HEK293 (cell line): Measurements from ENCODE around the gene ZNF546.

Source experiments
- CTCF ChIP-seq: fragments of 450-650 bp; formaldehyde crosslinking; IDR thresholded peaks from 2 replicates; pipeline ENCODE4 v1.5.1; 2016; ENCODE audit warnings: missing biosample characterization, missing genetic modification characterization
- ZBTB1 ChIP-seq: fragments of 450-650 bp; formaldehyde crosslinking; IDR thresholded peaks from 2 replicates; pipeline ENCODE4 v1.5.1; 2016; ENCODE audit warnings: missing biosample characterization, missing genetic modification characterization
- ZNF140 ChIP-seq: fragments of 450-650 bp; formaldehyde crosslinking; IDR thresholded peaks from 2 replicates; pipeline ENCODE4 v1.5.1; 2016; ENCODE audit warnings: missing biosample characterization, missing genetic modification characterization
- ZNF24 ChIP-seq: fragments of 450-650 bp; formaldehyde crosslinking; IDR thresholded peaks from 2 replicates; pipeline ENCODE4 v1.5.1; 2016; ENCODE audit warnings: missing biosample characterization, missing genetic modification characterization
- ZNF398 ChIP-seq: fragments of 450-650 bp; formaldehyde crosslinking; IDR thresholded peaks from 2 replicates; pipeline ENCODE4 v1.5.1; 2017; ENCODE audit warnings: missing biosample characterization, missing genetic modification characterization
- ZNF416 ChIP-seq: fragments of 450-650 bp; formaldehyde crosslinking; IDR thresholded peaks from 2 replicates; pipeline ENCODE4 v1.5.1; 2016; ENCODE audit warnings: missing biosample characterization, missing genetic modification characterization
- ZNF830 ChIP-seq: fragments of 450-650 bp; IDR thresholded peaks from 2 replicates; pipeline ENCODE4 v1.5.0; 2018; ENCODE audit warnings: missing biosample characterization, missing genetic modification characterization, low read depth, mild to moderate bottlenecking, moderate library complexity

DNA sequence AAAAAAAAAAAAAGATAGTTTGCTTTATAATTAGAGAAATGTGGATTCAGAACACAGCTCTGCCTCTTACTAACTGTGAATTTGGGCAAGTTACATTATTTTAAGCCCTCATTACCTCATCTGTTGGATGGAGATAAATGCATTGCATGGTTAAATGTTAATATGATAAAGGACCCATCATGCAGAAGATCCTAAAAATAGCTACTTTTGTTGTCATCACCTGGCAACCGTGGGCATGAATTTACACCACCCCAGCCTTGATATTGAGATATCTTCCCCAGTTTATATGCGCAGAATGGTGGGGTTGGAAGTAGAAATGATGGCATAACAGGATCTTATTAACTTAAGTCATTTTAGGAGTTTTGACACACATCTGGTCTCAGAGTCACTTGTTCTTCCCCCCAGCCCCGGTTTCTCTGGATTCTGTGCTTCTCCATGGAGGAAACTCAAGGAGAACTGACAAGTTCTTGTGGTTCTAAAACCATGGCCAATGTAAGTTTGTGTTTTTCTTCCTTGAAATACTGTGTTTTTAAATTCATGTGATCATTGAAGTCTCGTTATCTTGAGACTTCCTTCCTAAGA, 8.9 kb downstream of the ZNF546 start:
- TF ChIP-seq ZNF416 (tag by site-specific recombination) = no peak
- TF ChIP-seq ZNF140 (tag by site-specific recombination) = no peak
- no peak for TF ChIP-seq CTCF (tag by site-specific recombination)
- TF ChIP-seq ZNF830 (tag by site-specific recombination) = no peak
- TF ChIP-seq ZBTB1 (tag by site-specific recombination) = no peak
- no peak for TF ChIP-seq ZNF398
- TF ChIP-seq ZNF24 (tag by site-specific recombination) = no peak
